Activated CD8-positive, alpha-beta T cell treated with anti-CD3 and anti-CD28 coated beads for 36 hours (primary cell): ENCODE measurements around the gene CANT1. TPM values are rescaled to one million over a fixed set of nuclear protein-coding genes. Genes with fewer than 3 reads are reported as not detected.
"Not testable (repeated sequence)": the region's sequence is repeated elsewhere in the genome, so short reads cannot be mapped to it uniquely, and the experiment has no call there.

Source experiments
- ATAC-seq: fragments of 200-7000 bp; cut with Tn5 transposase; one replicate; pipeline ENCODE4 v1.10.0; 2021; ENCODE audit warnings: mild to moderate bottlenecking, moderate library complexity
- CTCF ChIA-PET: fragments of 350-600 bp; sonication (Branson Sonifier 250); formaldehyde crosslinking; loops from one replicate; lab custom pipeline; 2021; ENCODE audit warnings: antibody characterized with exemption; lab: Charles Lee
- POLR2A ChIA-PET: fragments of 350-600 bp; sonication (Branson Sonifier 250); formaldehyde crosslinking; loops from one replicate; lab custom pipeline; 2021; ENCODE audit warnings: antibody characterized with exemption; lab: Charles Lee
- DNase-seq: peaks from one replicate; pipeline ENCODE4 v3.0.0-alpha.2; 2020
- H3K27ac Mint-ChIP-seq: one replicate; pipeline ENCODE4 v1.8.0; 2021; ENCODE audit warnings: mild to moderate bottlenecking, mixed read lengths
- H3K27me3 Mint-ChIP-seq: one replicate; pipeline ENCODE4 v1.8.0; 2021; ENCODE audit warnings: mixed read lengths
- H3K36me3 Mint-ChIP-seq: one replicate; pipeline ENCODE4 v1.8.0; 2021; ENCODE audit warnings: low read depth, mixed read lengths
- H3K4me1 Mint-ChIP-seq: one replicate; pipeline ENCODE4 v1.8.0; 2021; ENCODE audit warnings: low read depth, mixed read lengths
- H3K4me3 Mint-ChIP-seq: one replicate; pipeline ENCODE4 v1.8.0; 2021; ENCODE audit warnings: mild to moderate bottlenecking, moderate library complexity, mixed read lengths
- H3K9me3 Mint-ChIP-seq: one replicate; pipeline ENCODE4 v1.8.0; 2021; ENCODE audit warnings: mixed read lengths
- CTCF ChIP-seq: fragments of 200-600 bp; IDR thresholded peaks from one replicate; pipeline ENCODE4 v1.8.0; 2022; ENCODE audit warnings: antibody characterized with exemption, mild to moderate bottlenecking
- intact Hi-C: fragments of 100-400 bp; cut with micrococcal nuclease; formaldehyde crosslinking; loops from one replicate; pipeline ENCODE4 v1.10.0; 2022
- total RNA-seq, 2 experiments: library from RNA; stranded (reverse); gene quantifications; one replicate each; pipeline ENCODE4 v1.2.3, GENCODE V29; 2021

CANT1 gene
- total RNA-seq, 2 experiments from 2014 or later = 41.4 to 48.2 TPM

GRCh38 chr17:79033046-79033616, 23.6 kb upstream of the CANT1 start:
- POLR2A ChIA-PET = no interaction called here
- Mint-ChIP-seq H3K27ac (no peak overlapping the region), H3K9me3 (no peaks in the 10 kb centered on the region), H3K4me3 (no peak overlapping the region), H3K4me1 (no peaks in the 10 kb centered on the region), H3K27me3 (peaks cover 9% of the 10 kb centered on the region), H3K36me3 (no peaks in the 10 kb centered on the region)
- CTCF ChIA-PET = interaction anchor here (1.3 to 5.8 kb wide), 4 partner anchors 8 to 13 kb away, joined by 3 to 35 read pairs (median 10); no protein-coding TSS in a partner anchor
- DNase-seq = no peak
- no peak for ATAC-seq
- intact Hi-C loops = no loop called here
- TF ChIP-seq CTCF = no peak

- ChIA-PET CTCF (interaction anchor here (1.3 to 5.8 kb wide), 3 partner anchors 9 to 13 kb away, joined by 3 to 35 read pairs (median 16); no protein-coding TSS in a partner anchor), POLR2A (no interaction called here)
- DNase-seq (no peak), ATAC-seq (no peak)
- intact Hi-C loops = no loop called here
- H3K4me1 Mint-ChIP-seq = no peaks in the 10 kb centered on the region
- H3K36me3 Mint-ChIP-seq = no peaks in the 10 kb centered on the region
- H3K4me3 Mint-ChIP-seq = no peak overlapping the region
- H3K9me3 Mint-ChIP-seq = no peaks in the 10 kb centered on the region
- H3K27me3 Mint-ChIP-seq = peaks cover 9% of the 10 kb centered on the region
- H3K27ac Mint-ChIP-seq = no peak overlapping the region
- TF ChIP-seq CTCF = no peak
These were observed 22.7 kb upstream of the CANT1 start for GRCh38 chr17:79031996-79032875.

GRCh38 chr17:79030636-79031035, 21.1 kb upstream of the CANT1 start:
- H3K4me3 Mint-ChIP-seq, POLR2A ChIA-PET, H3K27ac Mint-ChIP-seq, H3K36me3 Mint-ChIP-seq, H3K9me3 Mint-ChIP-seq, DNase-seq, ATAC-seq, intact Hi-C loops, H3K4me1 Mint-ChIP-seq: not testable (repeated sequence)
- CTCF ChIA-PET = interaction anchor here (3.0 kb wide), 1 partner anchor 15 kb away, joined by 9 read pairs; no protein-coding TSS in a partner anchor
- peaks cover 13% of the 10 kb centered on the region for H3K27me3 Mint-ChIP-seq
- TF ChIP-seq CTCF = peak; percentile 2

- ATAC-seq (no peak), DNase-seq (no peak)
- peaks cover 19% of the 10 kb centered on the region for H3K27me3 Mint-ChIP-seq
- H3K27ac Mint-ChIP-seq = no peak overlapping the region
- ChIA-PET POLR2A (no interaction called here), CTCF (interaction anchor here (1.0 to 3.0 kb wide), 3 partner anchors 10 to 16 kb away, joined by 3 to 9 read pairs (median 4); no protein-coding TSS in a partner anchor)
- no peak overlapping the region for H3K4me3 Mint-ChIP-seq
- intact Hi-C loops = no loop called here
- H3K9me3 Mint-ChIP-seq = no peaks in the 10 kb centered on the region
- TF ChIP-seq CTCF = no peak
- peaks cover 3% of the 10 kb centered on the region for H3K4me1 Mint-ChIP-seq
- H3K36me3 Mint-ChIP-seq = no peaks in the 10 kb centered on the region
These were observed 19.9 kb upstream of the CANT1 start for GRCh38 chr17:79029327-79030009.
